MM.1S (cell line): ENCODE data around the gene PTPRD.

Experiments
- DNase-seq: peaks from one replicate; pipeline ENCODE4 v3.0.0-alpha.2; 2015
- H2AFZ ChIP-seq: fragments of 300-600 bp; sonication (generic); 2 replicates; pipeline ENCODE4 v1.6.0; 2016; ENCODE audit warnings: antibody characterized with exemption, low read length
- H3F3A ChIP-seq: fragments of 300-600 bp; sonication (generic); 2 replicates; pipeline ENCODE4 v1.6.1; 2016; ENCODE audit warnings: mild to moderate bottlenecking, antibody characterized with exemption, low read length, moderate library complexity, mixed read lengths; ENCODE audit not compliant: insufficient read depth
- H3K27ac ChIP-seq: fragments of 300-600 bp; sonication (generic); 2 replicates; pipeline ENCODE4 v1.5.1; 2016; ENCODE audit warnings: mild to moderate bottlenecking, low read length
- H3K27me3 ChIP-seq: fragments of 300-600 bp; sonication (generic); replicated peaks from 2 replicates; pipeline ENCODE4 v1.6.0; 2016; ENCODE audit warnings: low read length; ENCODE audit not compliant: insufficient read depth
- H3K36me3 ChIP-seq: fragments of 300-600 bp; sonication (generic); replicated peaks from 2 replicates; pipeline ENCODE4 v1.6.1; 2016; ENCODE audit warnings: mild to moderate bottlenecking, low read length, mixed read lengths; ENCODE audit not compliant: insufficient read depth
- H3K4me1 ChIP-seq: fragments of 300-600 bp; sonication (generic); 2 replicates; pipeline ENCODE4 v1.6.1; 2016; ENCODE audit warnings: low read length, mixed read lengths
- H3K4me2 ChIP-seq: fragments of 300-600 bp; sonication (generic); 2 replicates; pipeline ENCODE4 v1.6.0; 2016; ENCODE audit warnings: low read depth, low read length
- H3K4me3 ChIP-seq: fragments of 300-600 bp; sonication (generic); 2 replicates; pipeline ENCODE4 v1.5.1; 2016; ENCODE audit warnings: low read length, mixed read lengths
- H3K79me2 ChIP-seq: fragments of 300-600 bp; sonication (generic); 2 replicates; pipeline ENCODE4 v1.6.1; 2016; ENCODE audit warnings: mixed run types, low read length, mixed read lengths
- H3K9ac ChIP-seq: fragments of 300-600 bp; sonication (generic); 2 replicates; pipeline ENCODE4 v1.6.1; 2016; ENCODE audit warnings: low read length, mixed read lengths
- H3K9me2 ChIP-seq: fragments of 300-600 bp; sonication (generic); replicated peaks from 2 replicates; pipeline ENCODE4 v1.6.1; 2016; ENCODE audit warnings: mild to moderate bottlenecking, low read length, mixed read lengths; ENCODE audit not compliant: insufficient read depth
- H3K9me3 ChIP-seq: fragments of 300-600 bp; sonication (generic); replicated peaks from 2 replicates; pipeline ENCODE4 v1.6.1; 2016; ENCODE audit warnings: mild to moderate bottlenecking, low read length, mixed read lengths; ENCODE audit not compliant: insufficient read depth
- H4K20me1 ChIP-seq: fragments of 300-600 bp; sonication (generic); 2 replicates; pipeline ENCODE4 v1.6.1; 2016; ENCODE audit warnings: mild to moderate bottlenecking, low read length, moderate library complexity, mixed read lengths; ENCODE audit not compliant: insufficient read depth
- CTCF ChIP-seq: fragments of 300-600 bp; sonication (generic); IDR thresholded peaks from 2 replicates; pipeline ENCODE4 v1.5.1; 2016; ENCODE audit warnings: antibody characterized with exemption, low read length, mixed read lengths
- EZH2 ChIP-seq: fragments of 300-600 bp; sonication (generic); optimal IDR thresholded peaks from 2 replicates; pipeline ENCODE3; 2017; ENCODE audit warnings: low read depth, mild to moderate bottlenecking, antibody characterized with exemption, low read length, mixed read lengths
- EZH2phosphoT487 ChIP-seq: fragments of 300-600 bp; sonication (generic); IDR thresholded peaks from 2 replicates; pipeline ENCODE4 v1.6.1; 2018; ENCODE audit warnings: antibody characterized with exemption, low read length

The PTPRD gene

GRCh38 chr9:8391566-8391965 is 2221.2 kb downstream of the PTPRD start:
- Histone ChIP-seq H3K9ac (no peak overlapping the region), H2AFZ (no peak overlapping the region), H3K9me3 (no peaks in the 10 kb centered on the region), H3K4me2 (no peak overlapping the region), H3K27ac (no peak overlapping the region), H3K4me3 (no peak overlapping the region), H3K27me3 (no peaks in the 10 kb centered on the region), H4K20me1 (no peaks in the 10 kb centered on the region), H3K79me2 (no peaks in the 10 kb centered on the region), H3F3A (no peaks in the 10 kb centered on the region), H3K36me3 (no peaks in the 10 kb centered on the region), H3K9me2 (no peaks in the 10 kb centered on the region), H3K4me1 (no peaks in the 10 kb centered on the region)
- TF ChIP-seq EZH2phosphoT487 (no peak), CTCF (no peak), EZH2 (no peak)
- no peak for DNase-seq

- Histone ChIP-seq H3K4me1 (no peaks in the 10 kb centered on the region), H2AFZ (no peak overlapping the region), H3K27me3 (no peaks in the 10 kb centered on the region), H3K9ac (no peak overlapping the region), H3K4me2 (no peak overlapping the region), H3K79me2 (no peaks in the 10 kb centered on the region), H4K20me1 (no peaks in the 10 kb centered on the region), H3K9me3 (no peaks in the 10 kb centered on the region), H3K9me2 (no peaks in the 10 kb centered on the region), H3F3A (no peaks in the 10 kb centered on the region), H3K27ac (no peak overlapping the region), H3K36me3 (no peaks in the 10 kb centered on the region), H3K4me3 (no peak overlapping the region)
- no peak for DNase-seq
- TF ChIP-seq EZH2phosphoT487 (no peak), EZH2 (no peak), CTCF (no peak)
Measured at GRCh38 chr9:8391132-8391531, 2221.7 kb downstream of the PTPRD start.

GRCh38 chr9:8390571-8390970 is 2222.2 kb downstream of the PTPRD start:
- TF ChIP-seq EZH2 (no peak), CTCF (no peak), EZH2phosphoT487 (no peak)
- Histone ChIP-seq H2AFZ (no peak overlapping the region), H3K27me3 (no peaks in the 10 kb centered on the region), H3K9me3 (no peaks in the 10 kb centered on the region), H3K27ac (no peak overlapping the region), H3K9ac (no peak overlapping the region), H4K20me1 (no peaks in the 10 kb centered on the region), H3K79me2 (no peaks in the 10 kb centered on the region), H3K36me3 (no peaks in the 10 kb centered on the region), H3K4me2 (no peak overlapping the region), H3F3A (no peaks in the 10 kb centered on the region), H3K4me3 (no peak overlapping the region), H3K9me2 (no peaks in the 10 kb centered on the region), H3K4me1 (no peaks in the 10 kb centered on the region)
- DNase-seq: no peak
